ENCODE measurements around the gene RIC1. TPM values are rescaled to one million over a fixed set of nuclear protein-coding genes. Genes with fewer than 3 reads are reported as not detected.
A peak's percentile ranks its signal among the peaks of the same experiment; 100 is the strongest.

Gene RIC1
- total RNA-seq, 1 experiment from 2014 or later, result 13.8 TPM

GRCh38 chr9:5632540-5632939, 3.6 kb downstream of the RIC1 start:
- peaks cover 11% of the 10 kb centered on the region; the same call in 1 of the 2 replicates for H3F3A ChIP-seq (ENCODE audit: insufficient read depth, low read depth)
- POLR2A ChIA-PET (ENCODE audit: unreplicated experiment), result no interaction called here
- DNase-seq, result no peak
- peaks cover 80% of the 10 kb centered on the region for H3K79me2 ChIP-seq (ENCODE audit: low read depth)
- H3K9me2 ChIP-seq (ENCODE audit: insufficient read depth), result no peaks in the 10 kb centered on the region
- H3K27me3 ChIP-seq (ENCODE audit: insufficient read depth, low read depth), result no peaks in the 10 kb centered on the region
- 0 out of 2 replicates have a peak overlapping the region, but pooled peaks have one; percentile 16 for H3K27ac ChIP-seq
- H3K4me3 ChIP-seq, result no peak overlapping the region
- no peaks in the 10 kb centered on the region for H3K36me3 ChIP-seq (ENCODE audit: low read depth)
- H3K9me3 ChIP-seq (ENCODE audit: insufficient read depth, low read depth), result 0 out of 2 replicates have a peak, but pooled peaks cover 7% of the 10 kb centered on the region
- H3K4me1 ChIP-seq (replicated peaks; ENCODE audit: insufficient read depth), result peaks cover 36% of the 10 kb centered on the region
- CTCF ChIA-PET, result no interaction called here
- no peak for TF ChIP-seq EZH2 (IDR thresholded peaks at IDR 0.05; ENCODE audit: low read depth)
- no peak for TF ChIP-seq CTCF (conservative IDR thresholded peaks at IDR 0.05)
- BruUV-seq (replicated peaks), result no TSS peak
- H4K20me1 ChIP-seq (ENCODE audit: insufficient read depth), result no peaks in the 10 kb centered on the region
- H2AFZ ChIP-seq, result no peak overlapping the region
- intact Hi-C loops (cut with micrococcal nuclease; ENCODE audit: unreplicated experiment), result no loop called here
- peak overlapping the region; percentile 10; the same call in 1 of the 2 replicates for H3K4me2 ChIP-seq

DNA sequence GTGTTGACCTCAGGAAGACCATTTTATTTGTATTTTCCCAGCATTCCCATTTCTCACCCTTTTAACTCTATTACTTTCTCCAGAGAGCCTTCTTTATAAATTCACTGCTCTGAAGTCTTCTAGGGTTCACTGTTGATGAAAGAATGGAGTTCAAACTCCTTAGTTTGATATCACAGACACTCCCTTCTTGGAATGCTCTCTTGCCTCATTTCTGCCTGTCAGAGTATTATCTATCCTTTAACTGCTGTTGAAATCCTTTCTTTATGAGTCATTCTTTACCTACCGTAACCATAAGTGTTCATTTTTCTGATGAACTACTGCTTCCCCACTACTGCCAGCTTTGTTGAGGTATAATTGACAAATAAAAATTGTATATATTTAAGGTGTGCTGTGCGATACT, 4.3 kb downstream of the RIC1 start:
- CTCF ChIA-PET, result no interaction called here
- H4K20me1 ChIP-seq (ENCODE audit: insufficient read depth), result no peaks in the 10 kb centered on the region

DNA sequence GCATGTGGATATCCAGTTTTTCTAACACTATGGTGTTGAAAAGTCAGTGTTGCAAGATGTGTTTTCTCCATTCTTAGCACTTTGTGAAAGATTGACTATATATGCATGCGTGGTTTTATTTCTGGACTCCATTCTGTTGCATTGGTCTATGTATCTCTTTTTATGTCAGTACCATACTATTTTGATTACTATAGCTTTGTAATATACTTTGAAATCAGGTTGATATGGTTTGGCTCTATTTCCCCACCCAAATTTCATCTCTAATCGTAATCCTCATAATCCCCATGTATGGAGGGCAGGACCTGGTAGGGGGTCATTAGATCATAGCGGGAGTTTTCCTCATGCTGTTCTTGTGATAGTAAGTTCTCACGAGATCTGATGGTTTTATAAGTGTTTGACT, 6.5 kb downstream of the RIC1 start:
- Histone ChIP-seq H3K79me2 (ENCODE audit: low read depth) (peaks cover 96% of the 10 kb centered on the region), H3K27ac (no peak overlapping the region), H3K4me2 (no peak overlapping the region), H3K27me3 (ENCODE audit: insufficient read depth, low read depth) (no peaks in the 10 kb centered on the region), H4K20me1 (ENCODE audit: insufficient read depth) (no peaks in the 10 kb centered on the region), H3K4me1 (replicated peaks; ENCODE audit: insufficient read depth) (peaks cover 31% of the 10 kb centered on the region), H3F3A (ENCODE audit: insufficient read depth, low read depth) (no peaks in the 10 kb centered on the region), H3K36me3 (ENCODE audit: low read depth) (no peaks in the 10 kb centered on the region; the same call in 1 of the 2 replicates), H3K9me2 (ENCODE audit: insufficient read depth) (no peaks in the 10 kb centered on the region), H3K4me3 (no peak overlapping the region), H2AFZ (no peak overlapping the region), H3K9me3 (ENCODE audit: insufficient read depth, low read depth) (peaks cover 7% of the 10 kb centered on the region; the same call in 1 of the 2 replicates)
- POLR2A ChIA-PET (ENCODE audit: unreplicated experiment), result no interaction called here
- CTCF ChIA-PET, result no interaction called here
- TF ChIP-seq EZH2 (IDR thresholded peaks at IDR 0.05; ENCODE audit: low read depth), result no peak
- no peak for TF ChIP-seq CTCF (conservative IDR thresholded peaks at IDR 0.05)
- BruUV-seq (replicated peaks), result no TSS peak
- intact Hi-C loops (cut with micrococcal nuclease; ENCODE audit: unreplicated experiment), result no loop called here
- DNase-seq, result no peak

More for the DNA sequence above, 4.3 kb downstream of the RIC1 start:
- H3K27ac ChIP-seq, result 0 out of 2 replicates have a peak overlapping the region, but pooled peaks have one; percentile 16
- DNase-seq, result peak in 1 of 2 experiments; percentile 76
- no peak overlapping the region for H2AFZ ChIP-seq
- peaks cover 87% of the 10 kb centered on the region for H3K79me2 ChIP-seq (ENCODE audit: low read depth)
- no peak overlapping the region for H3K4me3 ChIP-seq
- no peaks in the 10 kb centered on the region for H3K9me2 ChIP-seq (ENCODE audit: insufficient read depth)
- intact Hi-C loops (cut with micrococcal nuclease; ENCODE audit: unreplicated experiment), result no loop called here
- no peaks in the 10 kb centered on the region for H3K36me3 ChIP-seq (ENCODE audit: low read depth)
- no peak for TF ChIP-seq CTCF (conservative IDR thresholded peaks at IDR 0.05)
- no peak for TF ChIP-seq EZH2 (IDR thresholded peaks at IDR 0.05; ENCODE audit: low read depth)
- H3K4me2 ChIP-seq, result peak overlapping the region; percentile 10
- H3F3A ChIP-seq (ENCODE audit: insufficient read depth, low read depth), result peaks cover 4% of the 10 kb centered on the region; the same call in 1 of the 2 replicates
- H3K4me1 ChIP-seq (replicated peaks; ENCODE audit: insufficient read depth), result peaks cover 31% of the 10 kb centered on the region
- BruUV-seq (replicated peaks), result no TSS peak
- peaks cover 7% of the 10 kb centered on the region; the same call in 1 of the 2 replicates for H3K9me3 ChIP-seq (ENCODE audit: insufficient read depth, low read depth)
- H3K27me3 ChIP-seq (ENCODE audit: insufficient read depth, low read depth), result no peaks in the 10 kb centered on the region
- POLR2A ChIA-PET (ENCODE audit: unreplicated experiment), result no interaction called here
